Epithelial cell of proximal tubule (primary cell): ENCODE results near the gene FAM83C. TPM values are rescaled to one million over a fixed set of nuclear protein-coding genes. Genes with fewer than 3 reads are reported as not detected.
"Not testable (repeated sequence)": the region's sequence is repeated elsewhere in the genome, so short reads cannot be mapped to it uniquely, and the experiment has no call there.

Experiments used
- DNase-seq: peaks from one replicate; pipeline ENCODE4 v3.0.0-alpha.2; 2011; ENCODE audit warnings: low read depth
- H3K4me3 ChIP-seq: 2 replicates; pipeline ENCODE4 v1.5.1; 2011; ENCODE audit warnings: low read depth, mild to moderate bottlenecking, low read length
- total RNA-seq: library from RNA; depleted of rRNA; stranded (reverse); fragments of >200 nt; gene quantifications from 2 replicates; pipeline ENCODE4 v1.2.3, GENCODE V29; 2015
- TF ChIP-seq, protein P1 (sequence below): conservative IDR thresholded peaks from 2 replicates; pipeline ENCODE4 v1.5.1; 2012; ENCODE audit warnings: low read depth, mild to moderate bottlenecking, low read length

FAM83C gene
- total RNA-seq, 1 donor from 2014 or later, result not detected

DNA sequence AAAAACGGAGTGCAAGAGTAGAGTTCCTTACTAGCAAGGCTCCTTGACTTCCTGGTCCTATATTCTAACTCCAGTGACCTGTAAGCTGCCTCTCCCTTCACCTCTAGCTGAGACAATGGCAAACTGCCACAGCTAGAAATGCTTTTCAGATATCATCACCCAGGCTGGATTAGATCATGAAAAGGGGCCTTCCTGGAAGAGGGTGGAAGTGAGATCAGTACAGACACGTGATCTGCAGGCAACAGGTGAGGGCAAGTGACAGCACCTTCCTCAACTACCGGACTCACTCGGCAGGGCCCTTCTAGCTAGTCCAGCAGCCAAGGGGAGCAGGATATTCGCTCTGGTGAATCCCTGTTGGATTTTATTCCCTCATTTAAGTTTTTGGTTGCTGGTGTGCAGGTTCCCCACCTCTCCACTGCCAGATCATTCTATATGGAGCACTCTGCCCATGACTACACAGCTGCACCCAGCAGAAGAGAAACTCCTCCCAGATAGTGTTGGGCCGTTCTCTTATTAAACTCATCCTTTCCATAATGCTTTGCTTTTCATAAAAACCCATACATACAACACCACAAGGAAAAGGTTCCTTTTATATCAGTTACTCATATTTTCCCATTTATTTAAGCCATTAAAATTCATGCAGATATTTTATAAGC, 26.4 kb upstream of the FAM83C start:
- TF ChIP-seq, protein P1, sequence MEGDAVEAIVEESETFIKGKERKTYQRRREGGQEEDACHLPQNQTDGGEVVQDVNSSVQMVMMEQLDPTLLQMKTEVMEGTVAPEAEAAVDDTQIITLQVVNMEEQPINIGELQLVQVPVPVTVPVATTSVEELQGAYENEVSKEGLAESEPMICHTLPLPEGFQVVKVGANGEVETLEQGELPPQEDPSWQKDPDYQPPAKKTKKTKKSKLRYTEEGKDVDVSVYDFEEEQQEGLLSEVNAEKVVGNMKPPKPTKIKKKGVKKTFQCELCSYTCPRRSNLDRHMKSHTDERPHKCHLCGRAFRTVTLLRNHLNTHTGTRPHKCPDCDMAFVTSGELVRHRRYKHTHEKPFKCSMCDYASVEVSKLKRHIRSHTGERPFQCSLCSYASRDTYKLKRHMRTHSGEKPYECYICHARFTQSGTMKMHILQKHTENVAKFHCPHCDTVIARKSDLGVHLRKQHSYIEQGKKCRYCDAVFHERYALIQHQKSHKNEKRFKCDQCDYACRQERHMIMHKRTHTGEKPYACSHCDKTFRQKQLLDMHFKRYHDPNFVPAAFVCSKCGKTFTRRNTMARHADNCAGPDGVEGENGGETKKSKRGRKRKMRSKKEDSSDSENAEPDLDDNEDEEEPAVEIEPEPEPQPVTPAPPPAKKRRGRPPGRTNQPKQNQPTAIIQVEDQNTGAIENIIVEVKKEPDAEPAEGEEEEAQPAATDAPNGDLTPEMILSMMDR, result no peak
- H3K4me3 ChIP-seq, result no peak overlapping the region
- peak; percentile 98 for DNase-seq

DNA sequence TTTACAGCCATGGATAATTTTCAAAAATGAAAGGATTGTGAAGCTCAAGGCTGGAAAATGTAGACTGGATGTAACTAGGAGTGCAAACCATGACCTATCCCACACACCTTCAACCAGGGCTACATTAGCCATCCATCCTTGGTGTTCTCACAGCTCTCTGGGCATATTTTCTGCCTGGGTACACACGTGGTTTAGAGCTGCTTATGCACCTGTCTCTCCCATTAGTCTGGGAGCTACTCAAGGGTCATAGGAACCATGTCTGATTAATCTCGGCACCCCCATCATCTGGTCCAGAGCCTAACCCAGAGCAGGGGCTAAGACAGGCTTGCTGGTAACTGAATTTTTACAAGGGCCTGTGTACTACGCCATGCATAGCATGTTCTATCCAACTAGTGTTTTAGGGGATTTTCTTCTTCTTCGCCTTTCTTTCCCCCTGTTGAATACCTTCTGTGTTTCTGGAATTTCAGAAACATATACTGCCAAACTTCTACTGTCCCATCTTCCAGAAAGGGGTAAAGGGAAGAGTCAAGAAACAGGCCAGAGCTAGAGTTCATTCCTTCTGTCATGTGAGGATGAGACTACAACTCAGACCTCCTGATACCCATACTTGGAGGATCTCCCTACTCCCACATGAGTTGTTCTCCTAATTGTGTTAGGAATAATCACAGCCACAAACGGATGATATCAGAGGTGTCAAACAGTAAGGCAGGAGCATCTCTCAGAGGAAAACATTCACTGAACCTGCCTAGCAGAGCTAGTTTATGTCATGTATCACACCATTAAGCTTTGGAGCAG, 25.4 kb upstream of the FAM83C start:
- no peak overlapping the region for H3K4me3 ChIP-seq
- no peak for DNase-seq
- TF ChIP-seq, protein P1, result no peak

DNA sequence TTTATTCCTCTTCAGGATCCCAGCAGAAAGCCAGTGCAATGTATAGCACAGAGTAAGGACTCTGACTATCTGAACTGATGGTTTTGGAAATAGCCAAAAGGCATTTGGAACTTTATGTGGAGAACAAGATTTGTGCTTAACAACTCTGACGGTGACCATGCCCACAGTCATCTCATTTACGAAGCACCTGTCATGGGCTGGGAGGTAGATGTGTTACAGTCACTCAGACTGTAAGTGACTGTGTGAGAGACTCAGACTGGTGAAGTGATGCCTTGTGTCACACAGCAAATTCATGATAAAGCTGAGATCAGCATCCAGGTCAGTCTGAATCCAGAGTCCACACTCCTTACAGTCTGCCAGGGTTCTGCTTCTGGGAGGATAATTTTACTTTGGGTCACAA, 23.9 kb upstream of the FAM83C start:
- no peak overlapping the region for H3K4me3 ChIP-seq
- DNase-seq, result no peak
- TF ChIP-seq, protein P1, result no peak

DNA sequence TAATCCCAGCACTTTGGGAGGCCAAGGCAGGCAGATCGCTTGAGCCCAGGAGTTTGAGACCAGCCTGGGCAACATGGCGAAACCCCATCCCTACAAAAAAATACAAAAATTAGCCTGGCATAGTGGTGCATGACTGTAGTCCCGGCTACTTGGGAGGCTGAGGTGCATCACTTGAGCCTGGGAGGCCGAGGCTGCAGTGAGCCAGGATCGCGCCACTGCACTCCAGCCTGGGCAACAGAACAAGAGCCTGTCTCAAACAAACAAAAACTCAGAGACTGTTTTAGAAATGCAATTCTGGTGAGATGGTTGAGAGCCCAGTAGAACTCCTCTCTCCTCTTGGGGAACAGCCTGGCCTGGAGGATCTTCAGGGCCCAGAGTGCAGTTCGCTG, 23.4 kb upstream of the FAM83C start:
- H3K4me3 ChIP-seq, DNase-seq: not testable (repeated sequence)

DNA sequence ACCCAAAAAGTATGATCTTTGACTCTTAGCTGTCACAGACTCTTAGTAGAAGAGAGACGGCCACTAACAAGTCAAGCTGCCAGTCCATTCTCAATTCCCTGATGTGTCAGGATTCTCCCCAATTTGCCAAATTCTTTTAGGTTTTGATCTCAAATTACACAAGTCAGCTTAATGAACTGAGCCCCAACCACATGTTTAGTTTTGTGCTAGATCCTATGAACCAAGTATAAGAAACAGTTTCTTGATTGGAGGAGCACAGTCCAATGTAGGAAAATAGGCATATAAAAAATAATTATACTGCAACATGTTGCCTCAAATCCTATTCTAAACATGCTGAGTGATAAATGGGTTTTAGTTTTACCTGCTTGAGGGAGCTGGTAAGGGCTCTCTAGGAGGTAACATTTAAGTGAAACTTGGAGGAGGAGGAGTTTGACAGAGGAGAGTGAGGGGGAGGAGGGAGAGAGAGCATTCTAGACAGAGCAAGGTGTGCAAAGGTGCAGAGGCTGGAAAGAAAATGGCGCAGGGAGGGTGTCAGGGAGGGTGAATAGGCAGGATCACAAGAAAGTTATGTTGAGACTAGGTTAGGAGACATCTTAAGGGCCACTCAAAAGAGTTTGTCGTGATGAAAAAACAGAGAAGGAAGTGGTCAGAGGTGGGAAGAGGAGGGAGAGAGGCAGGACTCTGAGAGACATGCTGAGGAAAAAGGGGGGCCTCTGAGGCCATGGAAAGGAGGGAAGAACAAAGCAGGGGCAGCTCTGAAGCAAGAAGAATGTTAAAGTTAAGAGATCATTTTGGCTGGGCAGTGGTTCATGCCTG, 22.8 kb upstream of the FAM83C start:
- no peak overlapping the region for H3K4me3 ChIP-seq
- no peak for DNase-seq
- TF ChIP-seq, protein P1, result no peak

DNA sequence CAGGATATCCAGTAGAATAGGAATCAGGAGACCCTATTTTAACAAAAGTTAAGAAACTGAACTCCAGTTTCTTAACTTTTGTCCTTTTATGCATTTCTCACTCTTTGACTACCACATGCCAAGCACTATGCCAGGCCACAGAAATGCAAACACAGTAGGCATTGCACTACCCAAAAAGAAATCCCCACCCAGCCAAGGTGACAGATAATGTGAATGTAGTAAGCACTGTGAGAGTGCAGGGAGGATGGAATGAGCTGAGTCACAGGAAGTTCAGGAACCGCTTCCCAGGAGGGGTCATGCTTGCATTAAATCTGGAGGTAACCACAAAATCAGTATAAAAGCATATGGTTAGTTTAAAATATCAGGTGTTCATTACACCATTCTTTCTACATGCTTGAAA, 20.1 kb upstream of the FAM83C start:
- peak; percentile 73 for DNase-seq

More for the DNA sequence above, 20.1 kb upstream of the FAM83C start:
- H3K4me3 ChIP-seq, result no peak overlapping the region
- TF ChIP-seq, protein P1, result no peak
